Measurements from ENCODE around the gene CBFA2T3. TPM values are rescaled to one million over a fixed set of nuclear protein-coding genes. Genes with fewer than 3 reads are reported as not detected.

CBFA2T3 gene
- polyA plus RNA-seq, 1 donor: 23.2 TPM

DNA sequence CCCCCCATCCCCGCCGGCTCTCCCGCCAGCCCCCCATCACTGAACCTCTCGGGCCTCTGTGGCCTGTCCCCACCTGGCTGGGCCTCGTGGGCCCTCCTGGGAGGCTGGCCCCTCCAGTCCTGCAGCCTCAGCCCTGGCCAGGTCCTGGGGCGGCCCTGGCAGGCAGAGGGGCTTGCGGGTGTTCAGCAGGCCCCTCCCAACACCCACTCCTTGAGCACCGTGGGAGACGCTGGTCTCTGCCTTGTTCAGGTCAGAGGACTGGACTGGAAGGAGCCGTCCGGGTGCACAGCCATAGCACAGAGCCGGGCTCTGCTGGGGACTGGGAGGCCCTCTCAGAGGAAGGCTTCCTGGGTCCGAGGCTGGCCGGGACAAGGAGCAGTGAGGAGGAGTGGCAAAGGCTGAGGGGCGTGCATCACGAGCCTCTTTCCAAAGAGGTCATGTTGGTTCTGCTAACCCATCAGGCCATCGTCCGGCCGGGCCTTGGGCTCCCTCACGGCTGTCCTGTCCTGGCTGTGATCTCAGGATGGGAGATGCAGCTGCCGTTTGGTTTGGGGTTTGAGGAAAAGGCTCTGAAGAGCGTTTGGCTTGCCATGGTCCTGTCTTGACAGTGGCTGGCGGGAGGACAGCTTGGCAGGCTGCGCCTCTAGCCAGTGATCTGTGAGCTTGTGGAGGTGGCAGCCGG lies 104.2 kb downstream of the CBFA2T3 start:
- no peak for DNase-seq

GRCh38 chr16:88871730-88872416 lies 105.1 kb downstream of the CBFA2T3 start:
- no peak for DNase-seq

DNA sequence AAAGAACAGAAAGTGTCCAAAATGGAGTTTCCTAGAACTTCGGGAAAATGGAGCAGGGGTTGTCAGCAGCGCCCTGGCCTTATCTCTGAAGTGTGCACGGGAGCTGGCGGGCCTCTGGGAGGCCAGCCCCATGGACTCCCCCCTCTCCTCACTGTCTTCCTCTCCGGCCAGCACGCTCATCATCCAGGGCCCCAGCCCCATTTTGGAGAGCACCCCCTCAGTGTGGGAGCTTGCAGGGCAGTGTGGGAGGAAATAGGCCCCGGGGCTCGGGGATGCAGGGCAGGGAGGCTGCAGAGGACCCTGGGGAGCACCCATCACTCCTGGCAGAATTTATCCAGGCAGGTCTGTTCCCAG lies 105.7 kb downstream of the CBFA2T3 start:
- no peak for DNase-seq

DNA sequence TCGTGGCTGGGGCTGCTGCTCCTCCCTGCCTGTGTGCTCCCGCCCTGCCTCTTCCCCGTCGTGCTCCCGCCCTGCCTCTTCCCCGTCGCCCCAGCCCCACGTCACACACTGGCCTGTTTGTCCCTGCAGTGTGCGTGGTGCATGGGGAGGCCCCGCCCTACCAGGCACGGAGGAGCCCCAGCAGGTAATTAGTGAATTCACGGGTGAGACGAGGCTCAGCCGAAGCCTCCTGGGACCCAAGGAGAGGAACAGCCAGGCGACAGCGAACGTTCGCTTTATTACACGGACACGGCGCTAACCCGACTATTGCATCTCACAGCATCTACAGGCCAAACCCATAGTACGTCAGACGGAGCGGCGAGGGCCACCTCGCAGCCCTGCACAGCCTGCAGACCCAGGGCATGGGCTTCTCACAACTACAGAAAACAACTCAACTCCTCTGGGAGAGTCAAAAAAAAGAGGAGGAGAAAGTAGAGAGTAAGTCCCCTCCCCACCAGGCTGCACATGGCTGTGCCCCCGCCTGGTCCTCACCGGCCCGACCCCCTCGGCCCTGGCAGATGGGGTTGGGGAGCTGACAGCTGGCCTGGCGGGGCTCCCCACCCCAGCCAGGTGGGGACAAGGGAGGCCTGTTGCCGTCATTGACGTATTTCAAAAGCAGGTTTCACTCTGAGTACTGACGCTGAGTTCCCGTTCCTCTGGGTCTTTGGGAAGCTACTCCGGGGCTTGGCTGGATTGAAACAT lies 106.2 kb downstream of the CBFA2T3 start:
- no peak for DNase-seq

- no peak for DNase-seq
These were observed 107.4 kb downstream of the CBFA2T3 start for GRCh38 chr16:88869673-88869980.

DNA sequence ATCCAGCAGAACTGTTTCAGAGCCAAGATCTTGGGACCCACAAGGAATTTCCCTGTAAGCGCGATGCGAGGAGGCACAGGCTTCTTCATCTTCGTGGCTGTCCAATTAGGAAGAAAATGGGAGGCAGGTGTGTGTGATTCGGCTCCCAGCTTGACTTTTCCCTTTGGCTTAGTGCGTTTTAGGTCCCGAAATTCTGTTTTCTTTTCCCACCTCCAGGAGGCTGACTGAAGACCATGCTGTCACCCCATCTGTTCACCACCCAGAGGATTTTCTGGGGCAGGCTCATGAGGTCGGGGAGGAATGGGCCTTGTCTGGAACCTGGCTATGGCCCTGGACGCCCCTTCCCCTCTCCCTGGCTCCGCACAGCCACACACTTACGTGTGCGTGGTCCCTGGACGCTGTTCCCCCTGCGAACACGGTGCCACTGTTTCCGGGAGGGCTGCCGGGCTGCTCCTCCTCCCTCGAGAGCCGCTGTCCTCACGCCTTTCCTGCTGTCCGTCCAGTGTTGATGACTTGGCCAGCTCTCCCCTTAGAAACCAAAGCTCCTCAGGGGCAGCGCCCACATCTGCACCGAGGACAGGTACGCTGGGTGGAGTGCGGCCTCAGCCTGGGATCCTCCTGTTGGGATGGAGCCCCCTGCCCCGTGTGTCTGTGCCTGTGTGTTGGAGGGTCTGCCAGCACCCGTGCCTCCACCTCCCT lies 107.9 kb downstream of the CBFA2T3 start:
- DNase-seq: no peak

DNA sequence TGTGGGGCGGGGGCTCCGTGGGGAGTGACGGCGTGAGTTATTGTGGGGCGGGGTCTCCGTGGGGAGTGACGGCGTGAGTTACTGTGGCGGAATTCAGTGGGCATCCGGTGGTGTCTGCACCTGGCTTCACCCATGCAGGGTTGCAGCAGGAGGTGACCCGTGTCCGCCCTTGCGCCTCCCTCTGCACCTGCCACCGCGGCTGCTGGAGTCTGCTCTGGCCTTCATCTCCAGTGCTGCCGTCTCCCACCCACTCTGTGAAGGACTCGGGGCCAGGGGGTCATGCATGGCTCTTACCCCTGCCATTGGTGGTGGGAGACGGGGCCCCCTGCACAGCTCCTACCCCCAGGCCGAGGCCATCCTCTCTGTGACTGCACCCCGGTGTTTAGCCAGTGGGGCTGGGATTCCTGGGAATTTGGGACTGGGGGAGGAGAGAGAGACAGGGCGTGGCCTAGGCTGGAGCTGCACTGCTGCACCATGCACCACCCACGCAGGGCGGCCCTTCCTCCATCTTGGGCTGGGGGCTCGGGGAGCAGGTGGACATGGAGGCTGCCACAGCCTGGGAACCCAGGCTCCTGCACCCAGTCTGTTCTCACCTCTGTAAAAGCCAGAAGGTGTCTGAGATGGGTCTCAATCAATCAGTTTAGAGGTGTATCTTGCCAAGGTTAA lies 109.3 kb downstream of the CBFA2T3 start:
- no peak for DNase-seq

- DNase-seq: no peak
These were observed 110.7 kb downstream of the CBFA2T3 start, which contains the start of gene PABPN1L for GRCh38 chr16:88866151-88866920. Gene PABPN1L, minus strand, starts transcription at chr16:88866660. Its CDS starts 54 bp downstream, at chr16:88866606.

DNA sequence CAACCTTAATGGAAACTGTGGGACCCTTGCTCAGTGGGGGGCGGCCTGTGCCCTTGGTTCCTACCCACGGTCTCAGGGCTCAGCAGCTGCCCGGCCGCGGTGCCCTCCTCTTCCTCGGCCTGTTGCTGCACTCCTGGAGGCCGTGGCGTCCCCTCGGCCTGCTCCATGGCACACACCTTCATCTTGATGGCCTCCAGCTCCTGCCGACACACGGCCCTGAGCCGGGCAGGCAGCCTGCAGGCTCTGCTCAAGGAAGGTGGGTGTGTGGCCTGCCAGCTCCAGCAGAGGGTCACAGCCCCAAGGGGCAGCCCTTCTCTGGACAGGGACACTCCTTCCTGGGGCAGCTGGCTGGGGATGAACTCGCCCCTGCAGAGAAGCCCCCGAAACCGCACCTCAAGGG lies 111.3 kb downstream of the CBFA2T3 start:
- DNase-seq: no peak

GRCh38 chr16:88865310-88865709 lies 111.7 kb downstream of the CBFA2T3 start:
- no peak for DNase-seq

DNA sequence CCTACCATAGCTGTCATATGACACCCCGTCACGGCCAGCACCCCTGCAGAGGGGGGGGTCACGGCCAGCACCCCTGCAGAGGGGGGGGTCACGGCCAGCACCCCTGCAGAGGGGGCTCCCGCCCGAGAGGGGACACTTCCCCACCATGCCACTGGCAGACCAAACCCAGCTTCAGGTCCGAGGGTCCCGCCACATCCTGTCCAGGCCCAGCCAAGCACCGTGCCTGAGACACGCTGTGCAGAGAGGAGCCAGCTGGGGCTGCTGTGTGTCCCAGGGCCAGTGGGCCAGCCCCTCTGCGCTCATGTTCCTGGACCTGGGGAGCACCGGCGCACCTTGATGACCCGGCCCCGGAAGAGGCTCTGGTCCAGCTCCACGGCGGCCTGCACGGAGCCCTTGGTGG lies 112.5 kb downstream of the CBFA2T3 start:
- no peak for DNase-seq

DNA sequence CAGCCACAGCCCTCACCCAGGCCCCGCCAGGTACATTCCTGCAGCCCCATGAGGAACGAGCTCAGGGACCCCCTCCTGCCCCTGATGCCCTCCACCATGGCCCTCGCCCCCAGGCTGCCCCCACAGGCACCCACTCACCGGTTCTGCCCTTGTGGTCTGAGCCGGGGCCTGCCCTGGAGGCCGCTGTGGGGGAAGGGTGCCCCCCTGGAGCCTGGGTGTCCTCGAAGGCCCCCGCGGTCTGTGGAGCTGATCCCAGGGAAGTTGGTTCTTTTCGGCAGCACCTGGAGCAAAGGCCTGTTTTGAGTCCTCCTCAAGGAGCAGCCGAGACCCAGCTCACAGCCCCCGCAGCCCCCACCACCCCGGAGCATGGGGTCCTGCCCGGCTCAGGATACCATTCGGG lies 112.9 kb downstream of the CBFA2T3 start:
- no peak for DNase-seq

GRCh38 chr16:88863426-88863825 lies 113.6 kb downstream of the CBFA2T3 start:
- no peak for DNase-seq

DNA sequence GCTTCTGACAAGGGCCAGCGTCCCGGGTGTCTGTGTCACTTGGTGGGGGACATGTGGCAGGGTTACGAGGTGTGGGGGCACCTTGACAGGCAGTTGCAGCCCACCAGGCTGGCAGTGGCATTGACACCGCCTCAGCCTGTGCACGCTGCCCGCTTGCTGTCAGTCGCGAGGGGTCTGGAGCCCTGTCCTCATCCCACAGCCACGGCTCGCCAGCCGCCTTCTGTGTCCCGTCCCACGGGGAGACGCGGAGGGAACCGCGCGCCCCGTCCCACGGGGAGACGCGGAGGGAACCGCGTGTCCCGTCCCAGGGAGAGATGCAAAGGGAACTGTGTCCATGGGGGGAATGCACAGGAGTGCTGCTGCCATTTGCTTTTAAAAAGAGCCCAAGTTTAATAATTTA lies 114.0 kb downstream of the CBFA2T3 start:
- DNase-seq: no peak

DNA sequence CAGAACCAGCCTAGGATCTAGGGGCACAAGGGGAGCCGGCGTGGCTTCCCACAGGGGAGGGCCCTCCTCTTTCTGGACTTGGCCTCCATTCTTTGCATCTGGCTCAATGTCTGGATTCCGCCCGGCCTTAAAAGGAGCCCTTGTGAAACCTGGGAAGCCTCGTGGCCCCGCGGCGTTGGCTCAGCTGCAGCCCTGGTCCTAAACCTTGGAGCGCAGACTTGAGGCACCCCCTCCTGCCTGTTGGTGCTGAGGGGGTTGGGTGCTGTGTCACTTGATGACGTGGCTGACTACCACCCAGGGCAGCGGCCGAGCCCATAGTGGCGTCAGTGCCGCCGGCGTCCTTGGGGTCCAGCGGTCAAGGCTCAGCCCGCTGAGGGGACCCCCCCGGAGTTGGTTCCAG lies 115.6 kb downstream of the CBFA2T3 start:
- DNase-seq: no peak

GRCh38 chr16:88859381-88860091 lies 117.5 kb downstream of the CBFA2T3 start:
- no peak for DNase-seq

- DNase-seq: peak; percentile 43
These were observed 119.2 kb downstream of the CBFA2T3 start for GRCh38 chr16:88857728-88858339.

DNA sequence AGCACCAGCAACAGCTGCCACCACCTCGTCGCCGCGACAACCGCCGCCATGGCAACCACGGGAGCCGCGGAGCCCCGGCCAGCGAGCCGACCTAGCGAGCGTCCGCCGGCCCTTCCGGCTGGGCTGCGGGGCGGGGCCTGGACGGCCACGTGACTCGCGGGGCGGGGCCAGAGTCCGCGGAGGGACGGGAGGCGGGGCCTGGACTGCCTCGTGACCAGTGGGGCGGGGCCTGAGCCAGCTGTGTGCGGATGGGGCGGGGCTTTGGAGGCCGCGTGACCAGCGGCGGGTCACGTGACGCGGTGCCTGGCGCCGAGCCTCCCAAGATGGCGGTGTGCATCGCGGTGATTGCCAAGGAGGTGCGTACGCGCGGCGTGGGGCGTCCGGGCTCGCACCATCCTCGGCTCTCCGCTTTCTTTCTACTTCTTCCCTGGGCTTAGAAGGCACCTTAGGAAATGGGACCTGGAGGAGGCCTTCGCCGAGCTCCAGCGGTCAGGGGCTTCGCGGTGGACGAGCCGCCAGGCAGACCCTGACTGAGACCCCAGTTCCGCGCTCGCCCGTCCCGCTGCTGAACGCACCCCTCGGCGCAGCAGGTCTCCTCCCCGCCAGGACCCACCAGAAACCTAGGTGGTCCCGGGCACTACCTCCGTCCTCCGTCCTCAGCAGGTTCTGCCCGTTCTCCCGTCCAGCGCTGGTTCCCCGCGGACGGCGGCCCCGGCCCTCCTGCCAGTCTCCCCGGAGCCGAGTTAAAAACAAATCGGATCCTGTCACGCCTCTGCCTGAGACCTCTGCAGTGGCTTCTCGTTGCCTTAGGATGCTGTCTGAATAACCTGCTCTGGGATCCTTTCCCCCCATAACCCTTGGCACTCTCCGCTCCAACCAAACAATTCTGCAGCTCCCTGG lies 119.9 kb downstream of the CBFA2T3 start, which contains the start of the genes GALNS and TRAPPC2L:
Gene GALNS, minus strand, starts transcription at position 120 of the 900 bp plus-strand sequence. Its CDS starts 70 bp downstream, at position 50.
Gene TRAPPC2L, plus strand, starts transcription at position 300 of the 900 bp plus-strand sequence. Its CDS starts 24 bp downstream, at position 324.
- peak; percentile 96 for DNase-seq

GRCh38 chr16:88856122-88856827 lies 120.7 kb downstream of the CBFA2T3 start:
- DNase-seq: no peak
